GM19035 (cell line): ENCODE data around the gene ITFG1.
"Not testable (repeated sequence)": the region's sequence is repeated elsewhere in the genome, so short reads cannot be mapped to it uniquely, and the experiment has no call there.

Source experiments
- ATAC-seq: cut with Tn5 transposase; IDR thresholded peaks from one replicate; pipeline ENCODE4 v1.9.1; 2021; ENCODE audit not compliant: unreplicated experiment

ITFG1 gene

DNA sequence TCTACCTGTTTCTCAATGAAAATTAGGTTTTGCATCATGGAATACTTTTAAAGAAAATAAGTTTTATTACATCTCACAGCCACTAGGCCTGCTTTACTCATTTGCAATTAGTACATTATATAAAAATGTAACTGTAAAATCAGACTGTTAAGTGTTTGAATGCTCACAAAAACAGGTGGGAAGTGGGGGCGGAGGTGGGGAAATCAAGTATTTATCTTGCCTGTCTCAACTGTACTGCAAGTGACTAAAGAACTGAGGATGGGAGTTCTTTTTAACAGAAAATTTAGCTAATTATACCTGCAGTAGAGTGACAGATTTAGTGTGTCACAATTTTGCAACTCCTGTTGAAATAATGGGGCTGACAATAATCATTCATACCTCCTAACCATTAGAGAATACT is 34.1 kb downstream of the ITFG1 start:
- ATAC-seq = no peak

DNA sequence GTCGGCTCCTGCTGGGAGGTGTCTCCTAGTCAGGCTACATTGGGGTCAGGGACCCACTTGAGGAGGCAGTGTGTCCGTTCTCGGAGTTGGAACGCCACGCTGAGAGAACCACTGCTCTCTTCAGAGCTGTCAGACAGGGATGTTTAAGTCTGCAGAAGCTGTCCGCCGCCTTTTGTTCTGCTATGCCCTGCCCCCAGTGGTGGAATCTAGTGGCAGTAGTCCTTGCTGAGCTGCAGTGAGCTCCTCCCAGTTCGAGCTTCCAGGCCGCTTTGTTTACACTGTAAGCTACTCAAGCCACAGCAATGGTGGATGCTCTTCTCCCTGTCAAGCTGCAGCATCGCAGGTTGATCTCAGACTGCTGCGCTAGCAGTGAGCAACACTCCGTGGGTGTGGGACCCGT is 36.0 kb downstream of the ITFG1 start:
- no peak for ATAC-seq

DNA sequence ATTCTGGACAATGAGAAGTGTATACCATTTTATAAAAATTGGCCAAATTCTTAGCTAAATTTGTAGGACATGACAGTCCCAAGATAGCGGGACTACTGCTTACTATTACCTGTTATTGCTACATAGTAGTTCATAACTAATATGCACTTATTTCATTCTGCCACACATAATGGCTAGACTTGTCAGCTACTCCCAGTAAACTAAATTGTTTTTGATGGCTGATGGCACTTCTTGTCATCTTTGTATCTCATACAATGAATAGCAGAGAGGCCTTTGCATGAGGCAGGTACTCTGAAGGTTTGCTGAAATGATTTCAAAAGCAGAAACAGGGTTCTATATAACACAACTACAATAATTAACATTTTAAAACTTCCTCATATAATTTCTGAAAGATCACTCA is 44.0 kb downstream of the ITFG1 start:
- no peak for ATAC-seq

DNA sequence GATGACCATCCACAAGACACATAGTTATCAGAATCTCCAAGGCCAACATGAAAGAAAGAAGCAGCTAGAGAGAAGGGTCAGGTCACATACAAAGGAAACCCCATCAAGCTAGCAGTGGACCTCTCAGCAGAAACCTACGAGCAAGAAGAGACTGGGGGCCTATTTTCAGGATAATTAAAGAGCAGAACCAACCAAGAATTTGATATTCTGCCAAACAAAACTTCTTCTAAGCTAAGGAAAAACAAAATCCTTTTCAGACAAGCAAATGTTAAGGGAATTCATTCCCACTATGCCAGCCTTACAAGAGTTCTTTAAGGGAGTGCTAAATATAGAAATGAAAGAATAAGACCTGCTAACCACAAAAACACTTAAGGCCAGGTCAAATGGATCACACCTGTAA is 47.8 kb downstream of the ITFG1 start:
- no peak for ATAC-seq

DNA sequence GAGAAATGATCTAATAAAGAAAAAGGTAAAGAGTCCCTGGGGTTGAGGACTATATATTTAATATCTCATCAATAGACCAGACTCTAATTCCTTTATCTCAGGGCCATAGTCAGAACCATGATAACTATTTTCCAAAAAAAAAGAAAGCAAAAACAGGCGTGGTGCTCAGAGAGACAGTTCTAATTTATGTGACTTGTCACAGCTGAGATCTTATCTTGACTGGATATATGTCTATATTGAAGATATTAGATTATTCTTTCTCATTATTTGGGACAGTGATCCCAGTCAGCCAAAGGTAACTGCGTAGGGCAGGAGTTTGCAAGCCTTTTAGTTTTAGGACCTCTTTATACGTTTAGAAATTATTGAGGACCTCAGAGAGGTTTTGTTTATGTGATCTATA is 52.4 kb downstream of the ITFG1 start:
- no peak for ATAC-seq

DNA sequence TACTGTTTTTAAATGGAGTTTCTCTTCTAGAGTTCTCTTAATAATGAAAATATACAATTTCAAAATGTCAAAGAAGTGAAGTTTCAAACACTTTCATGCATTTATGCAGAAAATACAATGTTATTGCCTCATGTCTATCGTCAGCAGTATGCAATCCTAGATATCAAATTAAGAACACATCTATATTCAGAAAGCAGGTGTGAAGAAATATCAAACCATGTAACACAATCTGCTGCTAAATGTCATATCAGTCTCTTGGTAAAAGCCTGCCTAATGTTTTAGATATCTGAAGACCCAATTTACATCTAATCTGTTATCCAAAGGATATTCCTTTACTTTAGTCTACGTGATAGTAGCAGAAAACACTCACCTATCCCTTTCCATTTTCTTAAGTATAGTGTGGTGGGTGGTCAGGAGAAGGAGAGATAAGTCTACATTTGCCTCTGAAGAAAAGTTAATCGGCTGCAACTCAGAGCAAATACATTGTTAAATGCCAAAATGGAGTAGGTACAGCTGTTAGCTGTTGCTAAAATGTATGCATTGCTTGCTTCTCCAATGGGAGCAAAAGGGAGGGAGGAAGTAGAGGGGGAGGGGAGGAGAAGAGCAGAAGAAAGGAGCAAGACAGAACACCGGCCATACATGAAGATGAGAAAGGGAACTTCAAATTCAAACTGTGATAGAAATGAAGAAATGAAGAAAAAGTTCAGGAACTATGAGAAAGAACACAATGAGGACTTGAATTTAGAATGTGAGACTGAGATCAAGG is 64.9 kb downstream of the ITFG1 start:
- no peak for ATAC-seq

DNA sequence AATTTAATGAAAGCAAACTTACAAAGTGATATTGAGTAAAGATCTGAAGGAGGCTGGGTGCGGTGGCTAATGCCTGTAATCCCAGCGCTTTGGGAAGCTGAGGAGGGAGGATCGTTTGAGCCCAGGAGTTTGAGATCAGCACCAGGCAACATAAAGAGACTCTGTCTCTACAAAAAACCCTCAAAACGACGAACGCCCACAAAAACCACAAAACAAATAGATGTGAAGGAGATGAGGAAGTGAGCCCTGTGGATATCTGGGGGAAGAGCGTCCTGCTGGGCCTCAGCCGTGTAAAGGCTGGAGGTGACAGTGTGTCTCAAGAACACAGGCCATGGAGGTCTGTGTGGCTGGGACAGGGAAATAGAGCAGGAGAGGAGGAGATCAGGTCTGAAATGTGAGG is 68.8 kb downstream of the ITFG1 start:
- peak; percentile 80 for ATAC-seq

DNA sequence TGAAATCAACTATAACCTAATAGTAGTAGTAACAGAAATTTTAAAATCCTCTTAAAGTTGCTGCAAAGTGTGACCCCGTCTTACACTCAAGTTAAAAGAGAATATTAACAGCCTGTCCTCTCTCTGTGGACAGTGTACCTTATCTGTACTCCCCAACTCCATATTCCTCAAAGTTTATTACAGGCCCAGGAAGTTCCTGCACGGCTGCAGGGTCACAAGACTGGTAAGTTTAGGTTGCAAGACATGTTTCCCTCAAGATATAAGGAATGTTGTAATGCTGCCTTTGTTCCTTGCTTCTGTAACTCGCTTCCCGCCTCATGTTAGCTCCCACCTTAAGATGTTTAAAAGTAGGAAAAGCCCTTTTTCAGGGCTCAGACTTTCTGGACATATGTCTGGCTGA is 72.2 kb downstream of the ITFG1 start:
- ATAC-seq = no peak

DNA sequence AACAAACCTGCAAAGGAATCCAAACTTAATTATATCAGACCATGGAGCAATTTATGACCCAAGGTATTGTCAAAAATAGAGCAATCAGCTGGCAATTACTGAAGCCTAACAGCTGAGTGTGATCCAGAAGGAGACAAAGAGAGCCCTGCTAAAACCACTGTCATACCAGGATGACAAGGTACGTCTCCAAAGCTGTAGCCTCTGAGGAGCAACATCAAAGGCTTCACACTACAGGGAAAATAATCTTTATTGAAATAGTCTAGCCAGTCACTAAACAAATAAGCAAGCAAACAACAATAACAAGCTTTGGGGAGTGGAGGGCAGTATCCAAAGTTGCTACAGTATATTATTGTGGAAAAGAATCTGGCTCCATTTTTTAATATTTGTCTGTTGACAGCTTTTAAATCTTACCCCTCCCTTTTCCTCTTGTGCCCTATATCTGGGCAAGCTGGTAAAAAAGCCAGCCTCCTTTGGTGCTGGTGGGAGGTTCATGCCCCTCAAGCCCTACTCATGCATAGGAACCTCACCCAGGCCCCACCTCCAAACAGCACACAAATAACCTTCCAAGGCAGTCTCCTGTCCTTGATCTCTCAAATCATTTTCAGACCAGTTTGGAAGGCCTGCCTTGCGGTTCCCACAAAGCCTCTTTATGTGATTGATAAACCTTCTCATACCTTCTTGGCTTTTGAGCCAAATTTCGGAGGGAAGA is 73.7 kb downstream of the ITFG1 start:
- ATAC-seq = no peak

DNA sequence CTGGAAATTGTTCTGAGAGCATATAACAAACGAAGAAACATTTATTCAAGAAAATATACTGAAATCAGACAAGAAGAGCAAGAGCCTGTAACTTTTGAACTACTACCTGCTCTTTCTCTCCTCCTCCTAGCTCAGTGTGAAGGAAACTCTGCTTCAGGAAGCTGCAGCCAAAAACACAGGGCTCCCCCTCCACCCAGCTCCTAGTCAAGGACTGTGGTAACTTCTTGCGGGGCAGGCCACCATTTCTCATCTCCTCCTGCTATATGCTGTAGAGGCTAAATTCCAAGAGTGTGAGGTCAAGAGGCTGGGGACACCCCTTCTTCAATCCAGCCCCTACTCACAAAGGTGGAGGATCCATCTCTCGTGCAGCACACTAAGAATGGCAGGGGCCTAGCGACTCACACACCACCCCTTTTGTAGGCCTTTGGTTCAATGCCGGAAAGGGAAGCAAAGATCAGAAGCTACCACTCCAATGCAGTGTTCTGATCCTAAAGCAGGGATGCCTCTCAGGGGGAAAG is 74.6 kb downstream of the ITFG1 start:
- ATAC-seq = no peak

DNA sequence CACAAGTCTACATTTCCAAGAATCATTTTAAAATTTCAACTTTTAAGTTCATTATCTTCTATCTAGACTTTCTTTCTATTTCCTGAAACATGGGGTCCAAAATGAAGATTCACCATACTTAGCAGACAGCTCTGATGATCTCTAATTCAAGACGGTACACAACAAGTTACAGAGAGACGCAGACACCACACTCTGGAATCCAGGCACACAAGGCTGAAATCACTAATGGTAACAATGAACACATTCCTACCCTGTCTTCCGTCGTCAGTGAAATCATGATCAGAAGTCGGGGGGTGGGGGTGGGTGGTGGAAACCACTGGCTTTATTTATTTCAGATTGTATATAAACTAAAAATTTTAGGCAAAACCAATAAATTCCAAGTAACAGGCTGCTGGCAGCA is 78.5 kb downstream of the ITFG1 start:
- no peak for ATAC-seq

DNA sequence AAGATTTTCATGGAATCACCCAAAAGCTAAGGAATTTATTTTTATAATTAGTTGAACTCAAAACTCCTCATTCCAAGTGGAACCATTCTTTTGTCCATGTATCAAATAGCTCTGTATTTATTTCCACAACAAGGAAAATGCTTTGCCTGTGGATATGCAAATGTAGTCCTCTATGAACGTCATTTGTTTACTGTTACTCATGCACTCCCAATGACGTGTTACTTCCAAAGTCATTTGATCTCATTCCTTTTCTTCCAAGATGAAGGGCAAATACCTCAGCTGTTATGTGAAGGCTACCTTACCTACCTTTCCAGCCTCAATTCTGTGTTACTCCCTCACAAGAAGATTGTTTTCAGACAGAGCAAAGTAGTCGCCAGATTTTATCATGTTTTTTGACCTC is 83.7 kb downstream of the ITFG1 start:
- ATAC-seq = no peak

DNA sequence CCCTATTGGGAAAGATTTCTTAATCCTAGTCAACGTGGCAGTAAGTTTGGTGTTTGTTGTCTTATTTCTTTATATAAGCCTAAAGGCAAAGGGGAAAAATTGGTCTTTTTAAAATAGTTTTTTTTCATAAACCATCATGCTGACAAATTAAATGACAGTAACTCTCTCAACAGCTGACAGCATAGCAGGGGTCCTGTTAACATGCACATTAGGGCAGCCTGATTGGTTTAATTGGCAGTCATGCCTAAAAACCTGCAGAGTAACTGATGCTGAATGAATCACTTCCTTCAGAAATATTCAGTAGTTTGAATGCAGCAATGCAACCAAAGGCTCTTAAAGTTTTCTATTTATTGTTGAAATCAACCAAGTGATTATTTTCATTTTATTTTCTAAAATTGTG is 85.4 kb downstream of the ITFG1 start:
- no peak for ATAC-seq

DNA sequence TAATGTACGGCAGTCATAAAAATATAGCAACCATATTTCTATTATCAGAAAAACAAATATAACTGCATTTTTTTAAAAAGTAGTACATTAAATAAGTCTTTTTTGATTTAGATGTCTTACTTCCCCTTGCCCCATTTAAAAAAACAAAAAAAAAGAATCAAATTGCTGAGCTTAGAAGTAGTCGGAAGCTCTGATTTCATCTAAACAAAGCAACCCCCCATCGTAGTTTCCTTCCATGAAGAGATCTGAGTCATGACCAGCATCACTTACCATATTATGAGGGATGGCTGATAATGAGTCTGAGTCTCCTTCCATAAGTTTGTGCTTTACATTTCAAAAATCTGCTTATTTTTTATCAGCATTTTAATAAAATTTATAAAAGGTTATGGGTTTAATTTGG is 86.2 kb downstream of the ITFG1 start:
- ATAC-seq = no peak

DNA sequence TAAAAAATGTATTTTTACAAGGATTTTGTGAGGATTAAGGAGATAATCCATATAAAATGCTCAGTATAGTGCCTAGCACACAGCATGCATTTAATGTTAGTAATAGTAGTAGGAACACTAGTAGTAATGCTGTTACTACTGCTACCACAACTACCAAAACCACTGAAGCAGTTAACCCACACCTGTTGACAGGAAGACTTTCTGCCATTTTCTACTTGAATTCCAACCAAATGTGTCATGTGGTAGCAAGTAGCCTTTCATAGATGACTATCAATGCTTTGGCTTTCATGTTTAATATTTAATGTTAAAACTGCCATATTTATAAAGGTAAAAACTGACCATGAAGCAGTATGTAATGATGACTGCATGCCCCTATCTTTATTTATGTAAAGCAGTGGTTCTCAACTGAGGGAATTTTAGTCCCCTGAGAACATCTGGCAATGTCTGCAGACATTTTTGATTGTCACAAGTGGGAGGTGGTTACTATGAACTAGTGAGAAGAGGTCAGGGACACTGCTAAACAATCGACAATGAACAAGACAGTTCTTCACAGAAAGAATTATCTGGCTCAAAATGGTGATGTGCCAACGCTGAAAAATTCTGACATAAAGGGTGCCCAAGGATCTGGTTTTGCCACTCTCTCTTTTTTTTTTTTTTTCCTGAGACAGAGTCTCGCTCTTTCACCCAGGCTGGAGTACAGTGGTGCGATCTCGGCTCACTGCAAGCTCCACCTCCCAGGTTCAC is 89.4 kb downstream of the ITFG1 start:
- ATAC-seq = no peak

DNA sequence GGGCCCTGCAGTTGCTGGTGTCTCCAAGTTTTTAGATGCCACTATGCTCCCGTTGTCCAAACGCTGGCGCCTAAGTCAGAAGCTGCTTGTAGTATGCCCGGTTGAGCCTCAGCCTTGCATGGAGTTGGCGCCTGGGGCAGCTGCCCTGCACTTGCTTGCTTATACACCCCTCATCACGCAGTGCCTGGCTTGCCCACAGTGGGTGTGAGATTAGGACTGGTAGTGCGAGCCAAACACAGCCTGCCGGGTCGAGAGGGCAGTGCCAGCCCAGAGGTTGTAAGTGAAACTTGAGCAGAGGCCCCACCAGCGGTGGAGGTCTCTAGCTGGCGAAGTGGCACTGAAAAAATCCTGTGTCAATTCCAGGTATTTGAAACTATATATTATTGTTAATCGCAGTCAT is 90.3 kb downstream of the ITFG1 start:
- ATAC-seq = no peak

DNA sequence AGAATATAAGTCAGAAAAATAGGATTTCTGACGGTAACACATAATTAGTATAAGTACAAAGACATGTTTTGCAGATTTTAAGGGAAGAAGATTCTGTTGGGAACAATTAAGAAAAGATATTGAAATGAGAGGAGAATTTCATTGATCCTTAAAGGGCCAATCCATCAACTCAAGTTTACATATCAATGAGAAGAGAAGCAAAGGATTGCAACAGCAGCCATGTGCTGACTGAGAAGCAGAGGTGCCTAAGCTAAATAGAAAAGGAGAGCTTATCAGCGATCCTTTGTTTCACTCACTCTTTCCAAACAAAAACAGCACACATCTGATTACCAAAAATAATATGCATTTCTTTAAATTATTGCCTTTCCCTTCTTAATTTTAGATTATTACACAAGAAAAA is 94.6 kb downstream of the ITFG1 start:
- ATAC-seq = no peak

DNA sequence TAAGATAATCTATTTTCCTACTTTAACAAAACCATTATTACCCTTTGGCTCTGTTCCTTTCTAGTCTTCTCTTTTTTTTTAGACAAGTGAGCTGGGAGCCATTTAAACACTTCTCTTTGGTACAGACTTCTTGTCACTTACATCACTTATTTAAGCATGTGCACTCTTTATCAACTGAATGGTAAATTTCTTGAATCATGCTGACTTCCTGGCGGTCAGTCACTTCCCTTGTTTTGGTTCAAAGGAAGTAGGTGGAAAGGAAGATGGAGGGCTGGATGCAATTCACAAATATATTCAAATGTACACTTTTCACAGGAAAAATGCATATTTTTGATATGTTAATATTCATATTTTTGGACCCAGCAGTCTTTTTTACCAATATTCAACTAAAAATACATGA is 97.1 kb downstream of the ITFG1 start:
- ATAC-seq = no peak

DNA sequence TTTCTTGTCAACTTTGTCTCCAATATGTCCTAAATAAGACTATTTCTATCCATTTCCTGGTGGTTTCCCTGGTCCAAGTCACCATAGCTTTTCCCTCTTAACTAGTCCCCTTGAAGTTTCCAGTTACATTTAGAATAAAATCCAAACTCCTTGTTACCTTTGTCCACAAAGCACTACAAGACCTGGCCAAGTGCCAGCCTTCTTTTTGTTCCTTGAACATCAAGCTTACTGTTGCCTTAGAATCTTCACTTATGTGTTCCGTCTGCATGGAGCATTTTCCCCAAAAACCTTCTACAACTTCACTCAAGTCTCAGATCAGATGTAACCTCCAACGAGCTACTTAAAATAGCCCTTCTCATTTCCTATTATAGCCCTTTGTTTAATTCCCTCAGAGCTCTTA is 101.4 kb downstream of the ITFG1 start:
- ATAC-seq = no peak

DNA sequence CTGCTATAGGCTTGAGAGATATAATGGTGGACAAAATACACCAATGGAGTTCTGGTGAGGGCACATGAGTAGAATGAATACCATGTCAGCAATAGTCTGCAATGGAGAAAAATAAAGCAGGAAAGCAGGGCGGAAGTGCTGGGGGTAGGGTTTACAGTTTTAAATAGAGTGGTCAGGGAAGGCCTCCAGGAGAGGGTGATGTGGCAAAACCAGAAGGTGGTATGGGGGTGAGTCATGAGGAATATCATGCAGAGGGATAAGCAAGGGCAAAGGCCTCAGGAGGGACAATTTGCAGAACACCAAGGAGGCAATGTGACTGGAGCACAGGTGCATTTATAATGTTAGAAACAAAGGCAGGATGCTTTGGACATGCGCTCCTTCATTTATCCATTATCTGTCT is 102.0 kb downstream of the ITFG1 start:
- no peak for ATAC-seq

DNA sequence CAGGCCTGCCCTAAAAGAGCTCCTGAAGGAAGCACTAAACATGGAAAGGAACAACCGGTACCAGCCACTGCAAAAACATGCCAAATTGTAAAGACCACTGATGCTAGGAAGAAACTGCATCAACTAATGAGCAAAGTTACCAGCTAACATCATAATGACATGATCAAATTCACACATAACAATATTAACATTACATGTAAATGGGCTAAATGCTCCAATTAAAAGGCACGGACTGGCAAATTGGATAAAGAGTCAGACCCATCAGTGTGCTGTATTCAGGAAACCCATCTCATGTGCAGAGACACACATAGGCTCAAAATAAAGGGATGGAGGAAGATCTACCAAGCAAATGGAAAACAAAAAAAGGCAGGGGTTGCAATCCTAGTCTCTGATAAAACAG is 111.8 kb downstream of the ITFG1 start:
- not testable (repeated sequence) for ATAC-seq
